ENCODE results near the gene MBD1. TPM values are rescaled to one million over a fixed set of nuclear protein-coding genes. Genes with fewer than 3 reads are reported as not detected.
A peak's percentile ranks its signal among the peaks of the same experiment; 100 is the strongest.

The MBD1 gene
- total and polyA plus RNA-seq, 2 of the 13 experiments (the other 11 are each of a cell fraction or from before 2014, with no cell fraction given), result 25.5 to 28.6 TPM

- TF ChIP-seq RAD21 (CRISPR knock-in tag; IDR thresholded peaks at IDR 0.05) (peak; percentile 29; the same call in 1 of the 2 replicates), KAT7 (CRISPR knock-in tag; IDR thresholded peaks at IDR 0.05; ENCODE audit: borderline replicate concordance) (no peak), POGZ (CRISPR knock-in tag; IDR thresholded peaks at IDR 0.05) (peak; percentile 83), SRSF1 (optimal IDR thresholded peaks at IDR 0.05; ENCODE audit: low read depth, low read length) (no peak), IRF2 (CRISPR knock-in tag; IDR thresholded peaks at IDR 0.05) (peak; percentile 90; the same call in 1 of the 2 replicates), ETV5 (CRISPR knock-in tag; IDR thresholded peaks at IDR 0.05; ENCODE audit: borderline replicate concordance) (peak; percentile 52; the same call in 1 of the 2 replicates), ZXDC (CRISPR knock-in tag; IDR thresholded peaks at IDR 0.05) (peak; percentile 77; the same call in 1 of the 2 replicates), HOXA9 (CRISPR knock-in tag; IDR thresholded peaks at IDR 0.05; ENCODE audit: borderline replicate concordance) (no peak), ELK4 (CRISPR knock-in tag; IDR thresholded peaks at IDR 0.05; ENCODE audit: borderline replicate concordance) (no peak), ZNF251 (CRISPR knock-in tag; IDR thresholded peaks at IDR 0.05) (no peak), CCDC6 (CRISPR knock-in tag; IDR thresholded peaks at IDR 0.05) (no peak), BRD4 (CRISPR knock-in tag; IDR thresholded peaks at IDR 0.05) (peak; percentile 45; the same call in 1 of the 2 replicates), CREB1 (IDR thresholded peaks at IDR 0.05) (peak; percentile 93), CREB1 (CRISPR knock-in tag; IDR thresholded peaks at IDR 0.05) (peak; percentile 94)
- TF ChIP-seq, protein P1, sequence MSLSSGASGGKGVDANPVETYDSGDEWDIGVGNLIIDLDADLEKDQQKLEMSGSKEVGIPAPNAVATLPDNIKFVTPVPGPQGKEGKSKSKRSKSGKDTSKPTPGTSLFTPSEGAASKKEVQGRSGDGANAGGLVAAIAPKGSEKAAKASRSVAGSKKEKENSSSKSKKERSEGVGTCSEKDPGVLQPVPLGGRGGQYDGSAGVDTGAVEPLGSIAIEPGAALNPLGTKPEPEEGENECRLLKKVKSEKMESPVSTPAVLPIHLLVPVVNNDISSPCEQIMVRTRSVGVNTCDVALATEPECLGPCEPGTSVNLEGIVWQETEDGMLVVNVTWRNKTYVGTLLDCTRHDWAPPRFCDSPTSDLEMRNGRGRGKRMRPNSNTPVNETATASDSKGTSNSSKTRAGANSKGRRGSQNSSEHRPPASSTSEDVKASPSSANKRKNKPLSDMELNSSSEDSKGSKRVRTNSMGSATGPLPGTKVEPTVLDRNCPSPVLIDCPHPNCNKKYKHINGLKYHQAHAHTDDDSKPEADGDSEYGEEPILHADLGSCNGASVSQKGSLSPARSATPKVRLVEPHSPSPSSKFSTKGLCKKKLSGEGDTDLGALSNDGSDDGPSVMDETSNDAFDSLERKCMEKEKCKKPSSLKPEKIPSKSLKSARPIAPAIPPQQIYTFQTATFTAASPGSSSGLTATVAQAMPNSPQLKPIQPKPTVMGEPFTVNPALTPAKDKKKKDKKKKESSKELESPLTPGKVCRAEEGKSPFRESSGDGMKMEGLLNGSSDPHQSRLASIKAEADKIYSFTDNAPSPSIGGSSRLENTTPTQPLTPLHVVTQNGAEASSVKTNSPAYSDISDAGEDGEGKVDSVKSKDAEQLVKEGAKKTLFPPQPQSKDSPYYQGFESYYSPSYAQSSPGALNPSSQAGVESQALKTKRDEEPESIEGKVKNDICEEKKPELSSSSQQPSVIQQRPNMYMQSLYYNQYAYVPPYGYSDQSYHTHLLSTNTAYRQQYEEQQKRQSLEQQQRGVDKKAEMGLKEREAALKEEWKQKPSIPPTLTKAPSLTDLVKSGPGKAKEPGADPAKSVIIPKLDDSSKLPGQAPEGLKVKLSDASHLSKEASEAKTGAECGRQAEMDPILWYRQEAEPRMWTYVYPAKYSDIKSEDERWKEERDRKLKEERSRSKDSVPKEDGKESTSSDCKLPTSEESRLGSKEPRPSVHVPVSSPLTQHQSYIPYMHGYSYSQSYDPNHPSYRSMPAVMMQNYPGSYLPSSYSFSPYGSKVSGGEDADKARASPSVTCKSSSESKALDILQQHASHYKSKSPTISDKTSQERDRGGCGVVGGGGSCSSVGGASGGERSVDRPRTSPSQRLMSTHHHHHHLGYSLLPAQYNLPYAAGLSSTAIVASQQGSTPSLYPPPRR (CRISPR knock-in tag; IDR thresholded peaks at IDR 0.05; ENCODE audit: borderline replicate concordance), result peak; percentile 37; the same call in 1 of the 2 replicates
- TF ChIP-seq, protein P2, sequence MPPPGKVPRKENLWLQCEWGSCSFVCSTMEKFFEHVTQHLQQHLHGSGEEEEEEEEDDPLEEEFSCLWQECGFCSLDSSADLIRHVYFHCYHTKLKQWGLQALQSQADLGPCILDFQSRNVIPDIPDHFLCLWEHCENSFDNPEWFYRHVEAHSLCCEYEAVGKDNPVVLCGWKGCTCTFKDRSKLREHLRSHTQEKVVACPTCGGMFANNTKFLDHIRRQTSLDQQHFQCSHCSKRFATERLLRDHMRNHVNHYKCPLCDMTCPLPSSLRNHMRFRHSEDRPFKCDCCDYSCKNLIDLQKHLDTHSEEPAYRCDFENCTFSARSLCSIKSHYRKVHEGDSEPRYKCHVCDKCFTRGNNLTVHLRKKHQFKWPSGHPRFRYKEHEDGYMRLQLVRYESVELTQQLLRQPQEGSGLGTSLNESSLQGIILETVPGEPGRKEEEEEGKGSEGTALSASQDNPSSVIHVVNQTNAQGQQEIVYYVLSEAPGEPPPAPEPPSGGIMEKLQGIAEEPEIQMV (CRISPR knock-in tag; IDR thresholded peaks at IDR 0.05; ENCODE audit: low read depth), result 0 out of 2 replicates have a peak, but pooled peaks have one; percentile 36
- TF ChIP-seq, protein P3, sequence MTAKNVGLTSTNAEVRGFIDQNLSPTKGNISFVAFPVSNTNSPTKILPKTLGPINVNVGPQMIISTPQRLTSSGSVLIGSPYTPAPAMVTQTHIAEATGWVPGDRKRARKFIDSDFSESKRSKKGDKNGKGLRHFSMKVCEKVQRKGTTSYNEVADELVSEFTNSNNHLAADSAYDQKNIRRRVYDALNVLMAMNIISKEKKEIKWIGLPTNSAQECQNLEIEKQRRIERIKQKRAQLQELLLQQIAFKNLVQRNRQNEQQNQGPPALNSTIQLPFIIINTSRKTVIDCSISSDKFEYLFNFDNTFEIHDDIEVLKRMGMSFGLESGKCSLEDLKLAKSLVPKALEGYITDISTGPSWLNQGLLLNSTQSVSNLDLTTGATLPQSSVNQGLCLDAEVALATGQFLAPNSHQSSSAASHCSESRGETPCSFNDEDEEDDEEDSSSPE (CRISPR knock-in tag; IDR thresholded peaks at IDR 0.05), result peak; percentile 48; the same call in 1 of the 2 replicates
Observed at GRCh38 chr18:50287441-50288347, 6.4 kb upstream of the MBD1 start, which contains the start of gene CXXC1 (continued).

All from HepG2 (cell line).